ENCODE data around the gene CLEC4G. TPM values are rescaled to one million over a fixed set of nuclear protein-coding genes. Genes with fewer than 3 reads are reported as not detected.
"Not testable (repeated sequence)": the region's sequence is repeated elsewhere in the genome, so short reads cannot be mapped to it uniquely, and the experiment has no call there.

The CLEC4G gene
- total RNA-seq, 2 experiments from 2014 or later, result not detected

GRCh38 chr19:7762719-7763293, 30.9 kb upstream of the CLEC4G start, which contains the start of gene CLEC4M:
TSS of gene CLEC4M (plus strand) at chr19:7763243. CDS start at chr19:7763267, 24 bp downstream.
- peaks cover 1% of the 10 kb centered on the region for H3K36me3 Mint-ChIP-seq
- POLR2A ChIA-PET, result no interaction called here
- H3K9me3 Mint-ChIP-seq, result peaks cover 15% of the 10 kb centered on the region
- H3K27me3 Mint-ChIP-seq, result peaks cover 2% of the 10 kb centered on the region
- no peak within 1 kb of the TSS for H3K27ac Mint-ChIP-seq
- ATAC-seq (ENCODE audit: low read depth) (no peak), DNase-seq (no peak)
- H3K4me3 Mint-ChIP-seq, result no peak within 1 kb of the TSS
- H3K4me1 Mint-ChIP-seq, result no peaks in the 10 kb centered on the region

DNA sequence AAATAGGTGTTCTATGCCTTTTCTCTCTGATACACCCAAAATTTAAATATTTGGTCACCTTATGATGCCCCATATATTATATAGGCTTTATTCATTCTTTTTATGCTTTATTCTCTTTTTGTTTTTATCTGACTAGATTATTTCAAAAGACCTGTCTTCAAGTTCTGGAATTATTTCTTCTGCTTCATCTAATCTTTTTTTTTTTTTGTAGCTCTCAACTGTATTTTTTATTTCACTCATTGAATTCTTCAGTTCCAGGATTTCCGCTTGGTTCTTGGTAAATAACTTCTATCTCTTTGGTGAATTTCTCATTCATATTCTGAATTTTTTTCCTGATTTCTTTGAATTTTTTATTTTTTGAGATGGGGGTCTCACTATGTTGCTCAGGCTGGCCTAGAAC, 27.2 kb upstream of the CLEC4G start:
- H3K9me3 Mint-ChIP-seq, result peaks cover 27% of the 10 kb centered on the region
- POLR2A ChIA-PET, result no interaction called here
- H3K36me3 Mint-ChIP-seq, result peaks cover 5% of the 10 kb centered on the region
- ATAC-seq (ENCODE audit: low read depth) (no peak), DNase-seq (no peak)
- peaks cover 5% of the 10 kb centered on the region for H3K27me3 Mint-ChIP-seq
- H3K27ac Mint-ChIP-seq, result no peak overlapping the region
- H3K4me3 Mint-ChIP-seq, result no peak overlapping the region
- H3K4me1 Mint-ChIP-seq, result no peaks in the 10 kb centered on the region

- no peak for DNase-seq
- no peaks in the 10 kb centered on the region for H3K4me1 Mint-ChIP-seq
- no peak overlapping the region for H3K4me3 Mint-ChIP-seq
- peaks cover 32% of the 10 kb centered on the region for H3K9me3 Mint-ChIP-seq
- peaks cover 5% of the 10 kb centered on the region for H3K27me3 Mint-ChIP-seq
- ATAC-seq (ENCODE audit: low read depth), result no peak
- no peak overlapping the region for H3K27ac Mint-ChIP-seq
- POLR2A ChIA-PET, result no interaction called here
- H3K36me3 Mint-ChIP-seq, result peaks cover 5% of the 10 kb centered on the region
Observed at GRCh38 chr19:7757358-7757757, 25.4 kb upstream of the CLEC4G start.

- peaks cover 5% of the 10 kb centered on the region for H3K27me3 Mint-ChIP-seq
- DNase-seq (no peak), ATAC-seq (ENCODE audit: low read depth) (no peak)
- H3K9me3 Mint-ChIP-seq, result peaks cover 31% of the 10 kb centered on the region
- H3K4me1 Mint-ChIP-seq, result no peaks in the 10 kb centered on the region
- POLR2A ChIA-PET, result interaction anchor here (0.7 kb wide), 1 partner anchor 29 kb away, joined by 3 read pairs; no protein-coding TSS in a partner anchor
- H3K4me3 Mint-ChIP-seq, result no peak overlapping the region
- peaks cover 5% of the 10 kb centered on the region for H3K36me3 Mint-ChIP-seq
- H3K27ac Mint-ChIP-seq, result no peak overlapping the region
Observed at GRCh38 chr19:7756258-7756657, 24.3 kb upstream of the CLEC4G start.

DNA sequence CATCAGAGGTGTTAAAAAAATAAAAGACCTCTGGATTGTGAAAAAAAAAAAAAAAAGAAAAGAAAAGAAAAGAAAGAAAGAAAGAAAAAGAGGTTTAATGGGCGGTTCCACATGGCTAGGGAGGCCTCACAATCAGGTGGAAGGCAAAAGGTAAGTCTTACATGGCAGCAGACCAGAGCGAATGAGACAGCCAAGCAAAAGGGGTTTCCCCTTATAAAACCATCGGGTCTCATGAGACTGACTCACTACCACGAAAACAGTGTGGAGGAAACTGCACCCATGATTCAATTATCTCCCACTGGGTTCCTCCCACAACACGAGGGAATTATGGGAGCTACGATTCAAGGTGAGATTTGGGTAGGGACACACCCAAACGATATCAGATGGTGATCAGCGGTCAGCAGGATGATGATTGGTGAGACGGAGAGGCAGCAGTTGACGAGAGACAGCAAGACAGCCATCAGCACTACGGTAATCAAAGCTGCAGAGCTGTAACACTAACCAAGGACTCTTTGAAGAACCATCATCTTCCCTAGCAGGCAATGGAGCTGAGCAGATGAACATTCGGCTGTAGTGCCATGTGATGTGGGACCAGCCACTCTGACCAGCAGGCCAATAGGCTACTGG, 19.4 kb upstream of the CLEC4G start:
- H3K4me3 Mint-ChIP-seq, result no peak overlapping the region
- POLR2A ChIA-PET, result no interaction called here
- H3K27me3 Mint-ChIP-seq, result peaks cover 5% of the 10 kb centered on the region
- H3K4me1 Mint-ChIP-seq, result no peaks in the 10 kb centered on the region
- H3K36me3 Mint-ChIP-seq, result peaks cover 4% of the 10 kb centered on the region
- DNase-seq (no peak), ATAC-seq (ENCODE audit: low read depth) (no peak)
- no peak overlapping the region for H3K27ac Mint-ChIP-seq
- peaks cover 26% of the 10 kb centered on the region for H3K9me3 Mint-ChIP-seq

DNA sequence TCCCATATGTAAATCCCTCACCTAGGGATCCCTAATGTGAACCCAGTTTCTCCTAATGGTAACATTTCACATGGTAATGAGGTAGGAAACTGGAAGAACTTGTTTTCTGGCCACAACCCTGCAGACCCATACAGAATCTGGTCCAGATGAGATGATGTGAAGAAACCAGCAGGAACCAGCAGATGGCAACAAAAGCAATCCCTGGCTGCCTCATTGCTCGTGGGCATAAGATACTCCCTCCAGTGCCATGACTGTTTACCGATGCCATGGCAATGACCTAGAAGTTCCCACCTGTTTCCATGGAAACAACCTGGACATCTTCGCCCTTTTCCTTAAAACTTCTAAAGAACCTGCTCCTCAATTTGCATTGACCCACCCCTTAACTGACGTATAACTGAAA, 16.8 kb upstream of the CLEC4G start:
- ATAC-seq (ENCODE audit: low read depth) (no peak), DNase-seq (no peak)
- Mint-ChIP-seq H3K4me1 (no peaks in the 10 kb centered on the region), H3K9me3 (peaks cover 18% of the 10 kb centered on the region), H3K4me3 (no peak overlapping the region), H3K36me3 (peaks cover 2% of the 10 kb centered on the region), H3K27ac (no peak overlapping the region), H3K27me3 (no peaks in the 10 kb centered on the region)
- POLR2A ChIA-PET, result no interaction called here

DNA sequence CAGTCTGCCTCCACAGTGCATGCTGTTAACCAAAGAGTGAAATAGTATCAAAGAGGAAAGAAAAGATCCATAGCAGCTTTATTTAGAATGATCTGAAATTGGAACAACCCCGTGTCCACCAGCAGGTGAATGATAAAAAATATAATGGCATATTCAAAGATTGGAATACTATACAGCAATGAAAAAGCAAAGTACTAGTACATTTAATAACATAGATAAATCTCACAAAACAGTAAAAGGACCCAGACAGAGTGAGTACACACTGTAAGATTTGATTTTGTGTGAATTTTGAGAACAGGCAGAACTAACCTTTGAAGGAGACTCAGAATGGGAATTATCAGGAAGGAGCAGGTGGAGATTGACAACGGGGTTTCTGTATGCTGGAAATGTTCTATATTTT, 16.3 kb upstream of the CLEC4G start:
- peaks cover 17% of the 10 kb centered on the region for H3K9me3 Mint-ChIP-seq
- H3K4me3 Mint-ChIP-seq, result no peak overlapping the region
- POLR2A ChIA-PET, result no interaction called here

GRCh38 chr19:7746903-7747884, 15.3 kb upstream of the CLEC4G start, which contains the start of gene CD209:
TSS of gene CD209 (minus strand) at chr19:7747534. CDS start at chr19:7747511, 23 bp downstream.
- Mint-ChIP-seq H3K4me1 (no peaks in the 10 kb centered on the region), H3K36me3 (peaks cover 2% of the 10 kb centered on the region), H3K4me3 (no peak within 1 kb of the TSS), H3K27me3 (peaks cover 4% of the 10 kb centered on the region), H3K27ac (no peak within 1 kb of the TSS), H3K9me3 (peaks cover 14% of the 10 kb centered on the region)
- DNase-seq, result no peak
- POLR2A ChIA-PET, result no interaction called here
- no peak for ATAC-seq (ENCODE audit: low read depth)

More for the DNA sequence above, 16.3 kb upstream of the CLEC4G start:
- Mint-ChIP-seq H3K27ac (no peak overlapping the region), H3K27me3 (no peaks in the 10 kb centered on the region), H3K4me1 (no peaks in the 10 kb centered on the region), H3K36me3 (peaks cover 2% of the 10 kb centered on the region)
- DNase-seq (no peak), ATAC-seq (ENCODE audit: low read depth) (no peak)

DNA sequence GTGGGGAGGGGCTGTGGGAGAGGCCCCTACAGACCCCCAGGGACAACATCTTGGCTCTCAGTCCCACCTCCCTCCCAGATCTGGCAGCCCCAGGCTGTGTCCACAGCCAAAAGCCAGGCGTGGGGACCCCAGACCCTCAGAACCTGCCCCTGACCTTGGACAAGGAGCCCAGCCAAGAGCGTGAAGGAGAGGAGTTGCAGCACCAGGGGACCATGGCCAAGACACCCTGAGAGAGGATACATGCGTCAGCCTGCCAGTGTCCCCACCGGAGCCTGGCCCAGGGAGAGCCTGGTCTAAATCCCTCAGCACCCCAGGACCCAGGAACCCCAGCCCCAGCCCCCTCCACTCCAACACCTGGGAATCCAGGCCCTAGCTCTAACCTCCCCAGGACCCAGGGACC, 14.4 kb upstream of the CLEC4G start:
- POLR2A ChIA-PET; ATAC-seq (ENCODE audit: low read depth); H3K4me3 Mint-ChIP-seq; H3K36me3 Mint-ChIP-seq; H3K4me1 Mint-ChIP-seq; H3K27ac Mint-ChIP-seq; DNase-seq; H3K27me3 Mint-ChIP-seq: not testable (repeated sequence)
- H3K9me3 Mint-ChIP-seq, result peaks cover 13% of the 10 kb centered on the region

GRCh38 chr19:7744871-7745650, 13.2 kb upstream of the CLEC4G start:
- no peak for ATAC-seq (ENCODE audit: low read depth)
- H3K36me3 Mint-ChIP-seq, result no peaks in the 10 kb centered on the region
- H3K9me3 Mint-ChIP-seq, result peaks cover 6% of the 10 kb centered on the region
- no peak for DNase-seq
- POLR2A ChIA-PET, result no interaction called here
- no peak overlapping the region for H3K4me3 Mint-ChIP-seq
- H3K27ac Mint-ChIP-seq, result no peak overlapping the region
- peaks cover 12% of the 10 kb centered on the region for H3K27me3 Mint-ChIP-seq
- no peaks in the 10 kb centered on the region for H3K4me1 Mint-ChIP-seq

DNA sequence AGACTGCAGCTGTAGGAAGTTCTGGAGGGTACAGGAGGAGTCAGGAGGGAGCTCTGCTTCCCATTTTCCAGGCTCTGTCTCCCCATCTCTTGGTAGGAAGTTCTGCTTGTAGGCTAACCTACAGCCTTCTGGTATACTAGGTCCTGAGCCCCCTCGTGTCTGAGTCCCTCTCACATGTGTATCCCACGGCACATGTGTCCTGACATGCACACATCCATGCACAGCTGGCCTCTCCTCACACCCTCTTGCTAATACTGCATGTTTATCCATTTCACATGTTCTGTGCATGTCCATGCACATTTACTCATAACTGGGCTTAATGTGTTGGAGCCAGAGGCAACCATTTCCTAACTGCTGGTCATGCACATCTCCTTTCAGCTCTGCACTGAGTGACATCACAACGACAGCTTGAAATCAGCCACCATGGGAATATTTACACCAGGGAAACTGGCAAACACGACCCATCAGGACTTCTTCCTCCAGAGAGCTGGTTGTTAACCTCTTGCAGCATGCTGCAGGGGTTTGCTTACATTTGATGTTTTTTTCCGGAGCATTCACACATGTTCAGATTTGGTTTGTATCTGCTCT, 12.4 kb upstream of the CLEC4G start:
- POLR2A ChIA-PET, result no interaction called here
- H3K36me3 Mint-ChIP-seq, result no peaks in the 10 kb centered on the region
- ATAC-seq (ENCODE audit: low read depth), result no peak

DNA sequence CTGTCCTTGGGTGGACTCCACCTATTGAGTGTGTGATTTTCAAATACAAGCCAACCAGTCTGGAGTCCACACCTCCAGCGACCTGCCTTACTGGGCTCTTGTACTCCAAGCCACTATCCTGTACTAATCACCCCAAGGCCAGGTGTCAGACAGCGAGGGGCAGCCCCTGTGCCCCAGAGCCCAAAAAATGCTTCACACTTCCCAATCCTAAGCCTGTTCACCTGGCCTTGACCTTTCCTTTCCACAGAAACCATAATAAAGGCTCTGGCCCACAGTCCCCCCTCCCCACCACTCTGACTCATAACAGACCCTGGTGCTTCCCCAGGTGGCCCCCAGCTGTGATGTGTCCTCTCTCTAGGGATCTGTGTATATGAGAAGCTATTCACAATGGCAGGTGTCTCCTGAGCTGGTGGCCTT, 11.5 kb upstream of the CLEC4G start:
- no peak overlapping the region for H3K4me3 Mint-ChIP-seq
- no peak for ATAC-seq (ENCODE audit: low read depth)
- peaks cover 2% of the 10 kb centered on the region for H3K4me1 Mint-ChIP-seq
- peaks cover 12% of the 10 kb centered on the region for H3K27me3 Mint-ChIP-seq
- no peaks in the 10 kb centered on the region for H3K36me3 Mint-ChIP-seq
- no peak overlapping the region for H3K27ac Mint-ChIP-seq
- DNase-seq, result no peak
- peaks cover 4% of the 10 kb centered on the region for H3K9me3 Mint-ChIP-seq
- POLR2A ChIA-PET, result no interaction called here

More for the DNA sequence above, 12.4 kb upstream of the CLEC4G start:
- no peak overlapping the region for H3K27ac Mint-ChIP-seq
- peaks cover 12% of the 10 kb centered on the region for H3K27me3 Mint-ChIP-seq
- no peak for DNase-seq
- H3K4me3 Mint-ChIP-seq, result no peak overlapping the region
- H3K9me3 Mint-ChIP-seq, result peaks cover 5% of the 10 kb centered on the region
- H3K4me1 Mint-ChIP-seq, result peaks cover under 1% of the 10 kb centered on the region

GRCh38 chr19:7742991-7743390, 11.1 kb upstream of the CLEC4G start:
- Mint-ChIP-seq H3K27me3 (peaks cover 12% of the 10 kb centered on the region), H3K9me3 (peaks cover 1% of the 10 kb centered on the region), H3K27ac (no peak overlapping the region), H3K4me1 (peaks cover 2% of the 10 kb centered on the region), H3K4me3 (no peak overlapping the region), H3K36me3 (no peaks in the 10 kb centered on the region)
- ATAC-seq (ENCODE audit: low read depth) (no peak), DNase-seq (no peak)
- POLR2A ChIA-PET, result no interaction called here
